Right hindlimb (tissue), 1 donor: ENCODE measurements around the gene VSIG2.
A peak's percentile ranks its signal among the peaks of the same experiment; 100 is the strongest.
"Not testable (repeated sequence)": the region's sequence is repeated elsewhere in the genome, so short reads cannot be mapped to it uniquely, and the experiment has no call there.

Experiments used
- DNase-seq: peaks from one replicate; pipeline ENCODE4 v3.0.0-alpha.2; 2018

VSIG2 gene

GRCh38 chr11:124751741-124752470, at the start of gene VSIG2:
TSS of gene VSIG2 (minus strand) at chr11:124752255. CDS start at chr11:124752137, 118 bp downstream.
- no peak for DNase-seq

GRCh38 chr11:124801014-124801413, 49.0 kb upstream of the VSIG2 start:
- DNase-seq, result no peak

GRCh38 chr11:124800226-124800929, 48.3 kb upstream of the VSIG2 start, which contains the start of gene MSANTD2:
TSS of gene MSANTD2 (minus strand) at chr11:124800406. CDS start at chr11:124800380, 26 bp downstream.
- DNase-seq, result peak; percentile 95

- peak; percentile 65 for DNase-seq
Measured at GRCh38 chr11:124799348-124800225, 47.5 kb upstream of the VSIG2 start.

GRCh38 chr11:124798991-124799347, 46.9 kb upstream of the VSIG2 start:
- DNase-seq, result peak; percentile 58

GRCh38 chr11:124796312-124796711, 44.3 kb upstream of the VSIG2 start:
- no peak for DNase-seq

- no peak for DNase-seq
Measured at GRCh38 chr11:124793466-124794278, 41.6 kb upstream of the VSIG2 start.

GRCh38 chr11:124791626-124792341, 39.7 kb upstream of the VSIG2 start:
- no peak for DNase-seq

- DNase-seq, result no peak
Measured at GRCh38 chr11:124788521-124788920, 36.5 kb upstream of the VSIG2 start.

- DNase-seq, result no peak
Measured at GRCh38 chr11:124784051-124784450, 32.0 kb upstream of the VSIG2 start.

GRCh38 chr11:124783002-124783401, 30.9 kb upstream of the VSIG2 start:
- no peak for DNase-seq

- no peak for DNase-seq
Measured at GRCh38 chr11:124779568-124779967, 27.5 kb upstream of the VSIG2 start.

GRCh38 chr11:124778281-124778680, 26.2 kb upstream of the VSIG2 start:
- DNase-seq, result no peak

GRCh38 chr11:124776865-124777645, 25.0 kb upstream of the VSIG2 start:
- no peak for DNase-seq

- not testable (repeated sequence) for DNase-seq
Measured at GRCh38 chr11:124770959-124771358, 18.9 kb upstream of the VSIG2 start.

- DNase-seq, result no peak
Measured at GRCh38 chr11:124769806-124770774, 18.0 kb upstream of the VSIG2 start.

- no peak for DNase-seq
Measured at GRCh38 chr11:124768914-124769313, 16.9 kb upstream of the VSIG2 start.

- no peak for DNase-seq
Measured at GRCh38 chr11:124766156-124766555, 14.1 kb upstream of the VSIG2 start.

- DNase-seq, result peak; percentile 90
Measured at GRCh38 chr11:124763156-124763947, 11.3 kb upstream of the VSIG2 start.
